ENCODE measurements around the gene RFX3.

Gene RFX3

GRCh38 chr9:3435732-3436131, 90.1 kb downstream of the RFX3 start:
- DNase-seq (ENCODE audit: low read depth in 2 of 2, low spot score in 1 of 2): no peak

GRCh38 chr9:3434594-3434993, 91.2 kb downstream of the RFX3 start:
- DNase-seq (ENCODE audit: low read depth in 2 of 2, low spot score in 1 of 2): no peak

- DNase-seq (ENCODE audit: low read depth in 2 of 2, low spot score in 1 of 2): no peak
Observed at GRCh38 chr9:3433754-3434153, 92.0 kb downstream of the RFX3 start.

- no peak for DNase-seq (ENCODE audit: low read depth in 2 of 2, low spot score in 1 of 2)
Observed at GRCh38 chr9:3433066-3433465, 92.7 kb downstream of the RFX3 start.

GRCh38 chr9:3431890-3432289, 93.9 kb downstream of the RFX3 start:
- no peak for DNase-seq (ENCODE audit: low read depth in 2 of 2, low spot score in 1 of 2)

GRCh38 chr9:3419893-3420292, 105.9 kb downstream of the RFX3 start:
- DNase-seq (ENCODE audit: low read depth in 2 of 2, low spot score in 1 of 2): no peak

GRCh38 chr9:3415906-3416305, 109.9 kb downstream of the RFX3 start:
- DNase-seq (ENCODE audit: low read depth in 2 of 2, low spot score in 1 of 2): no peak

- DNase-seq (ENCODE audit: low read depth in 2 of 2, low spot score in 1 of 2): no peak
Observed at GRCh38 chr9:3413984-3414383, 111.8 kb downstream of the RFX3 start.

- no peak for DNase-seq (ENCODE audit: low read depth in 2 of 2, low spot score in 1 of 2)
Observed at GRCh38 chr9:3410461-3410860, 115.3 kb downstream of the RFX3 start.

GRCh38 chr9:3409453-3409852, 116.3 kb downstream of the RFX3 start:
- no peak for DNase-seq (ENCODE audit: low read depth in 2 of 2, low spot score in 1 of 2)

GRCh38 chr9:3403315-3403714, 122.5 kb downstream of the RFX3 start:
- DNase-seq (ENCODE audit: low read depth in 2 of 2, low spot score in 1 of 2): no peak

GRCh38 chr9:3401221-3401954, 124.4 kb downstream of the RFX3 start:
- DNase-seq (ENCODE audit: low read depth in 2 of 2, low spot score in 1 of 2): no peak

GRCh38 chr9:3398232-3398648, 127.6 kb downstream of the RFX3 start:
- no peak for DNase-seq (ENCODE audit: low read depth in 2 of 2, low spot score in 1 of 2)

- DNase-seq (ENCODE audit: low read depth in 2 of 2, low spot score in 1 of 2): no peak
Observed at GRCh38 chr9:3397766-3398165, 128.0 kb downstream of the RFX3 start.

GRCh38 chr9:3391414-3391813, 134.4 kb downstream of the RFX3 start:
- no peak for DNase-seq (ENCODE audit: low read depth in 2 of 2, low spot score in 1 of 2)

GRCh38 chr9:3386753-3387152, 139.0 kb downstream of the RFX3 start:
- no peak for DNase-seq (ENCODE audit: low read depth in 2 of 2, low spot score in 1 of 2)

GRCh38 chr9:3385871-3386270, 139.9 kb downstream of the RFX3 start:
- DNase-seq (ENCODE audit: low read depth in 2 of 2, low spot score in 1 of 2): no peak

GRCh38 chr9:3371842-3372241, 154.0 kb downstream of the RFX3 start:
- DNase-seq (ENCODE audit: low read depth in 2 of 2, low spot score in 1 of 2): no peak

GRCh38 chr9:3370715-3371114, 155.1 kb downstream of the RFX3 start:
- DNase-seq (ENCODE audit: low read depth in 2 of 2, low spot score in 1 of 2): no peak

GRCh38 chr9:3367185-3367584, 158.6 kb downstream of the RFX3 start:
- no peak for DNase-seq (ENCODE audit: low read depth in 2 of 2, low spot score in 1 of 2)

- DNase-seq (ENCODE audit: low read depth in 2 of 2, low spot score in 1 of 2): no peak
Observed at GRCh38 chr9:3361689-3362392, 164.0 kb downstream of the RFX3 start.

- no peak for DNase-seq (ENCODE audit: low read depth in 2 of 2, low spot score in 1 of 2)
Observed at GRCh38 chr9:3361116-3361515, 164.7 kb downstream of the RFX3 start.

- no peak for DNase-seq (ENCODE audit: low read depth in 2 of 2, low spot score in 1 of 2)
Observed at GRCh38 chr9:3360245-3360644, 165.6 kb downstream of the RFX3 start.

Measured in stimulated activated CD8-positive, alpha-beta memory T cell treated with anti-CD3 and anti-CD28 coated beads, Interleukin-4, amount 100 ng/mL, for 4 hours (primary cell).